Activated B cell treated with CpG ODN at 0.5 μM for 24 hours (primary cell): Measurements from ENCODE around the gene DIAPH3. TPM values are rescaled to one million over a fixed set of nuclear protein-coding genes. Genes with fewer than 3 reads are reported as not detected.

Experiments
- ATAC-seq: fragments of 200-7000 bp; cut with Tn5 transposase; one replicate; pipeline ENCODE4 v1.10.0; 2021; ENCODE audit warnings: low read depth, mild to moderate bottlenecking, moderate library complexity
- CTCF ChIA-PET: fragments of 350-600 bp; sonication (Branson Sonifier 250); formaldehyde crosslinking; loops from one replicate; lab custom pipeline; 2021; ENCODE audit warnings: antibody characterized with exemption; lab: Charles Lee
- POLR2A ChIA-PET: fragments of 350-600 bp; sonication (Branson Sonifier 250); formaldehyde crosslinking; loops from one replicate; lab custom pipeline; 2021; ENCODE audit warnings: antibody characterized with exemption; lab: Charles Lee
- DNase-seq: peaks from one replicate; pipeline ENCODE4 v3.0.0; 2022
- H3K27ac Mint-ChIP-seq: one replicate; pipeline ENCODE4 v1.8.0; 2020; ENCODE audit warnings: mixed read lengths
- H3K27me3 Mint-ChIP-seq: one replicate; pipeline ENCODE4 v1.8.0; 2021; ENCODE audit warnings: mixed read lengths
- H3K36me3 Mint-ChIP-seq: one replicate; pipeline ENCODE4 v1.8.0; 2021; ENCODE audit warnings: low read depth, mixed read lengths
- H3K4me1 Mint-ChIP-seq: one replicate; pipeline ENCODE4 v1.8.0; 2021; ENCODE audit warnings: mixed read lengths
- H3K4me3 Mint-ChIP-seq: one replicate; pipeline ENCODE4 v1.8.0; 2020; ENCODE audit warnings: mild to moderate bottlenecking, mixed read lengths
- H3K9me3 Mint-ChIP-seq: one replicate; pipeline ENCODE4 v1.8.0; 2020; ENCODE audit warnings: mixed read lengths
- CTCF ChIP-seq: fragments of 200-600 bp; IDR thresholded peaks from one replicate; pipeline ENCODE4 v1.8.0; 2022; ENCODE audit warnings: antibody characterized with exemption, mild to moderate bottlenecking
- intact Hi-C: fragments of 100-400 bp; cut with micrococcal nuclease; formaldehyde crosslinking; loops from one replicate; pipeline ENCODE4 v1.15.1; 2024
- total RNA-seq: library from RNA; stranded (reverse); gene quantifications from 2 replicates; pipeline ENCODE4 v1.2.3, GENCODE V29; 2022

The DIAPH3 gene
- total RNA-seq, 1 donor from 2014 or later: 0.38 TPM

- no peak for TF ChIP-seq CTCF
- CTCF ChIA-PET: no interaction called here
Measured at GRCh38 chr13:60020288-60020687, 143.4 kb downstream of the DIAPH3 start.

GRCh38 chr13:60019119-60019993 lies 144.4 kb downstream of the DIAPH3 start:
- POLR2A ChIA-PET: no interaction called here
- no peak for ATAC-seq
- Mint-ChIP-seq H3K4me1 (peaks cover 11% of the 10 kb centered on the region), H3K4me3 (no peak overlapping the region), H3K36me3 (no peaks in the 10 kb centered on the region), H3K9me3 (peaks cover 6% of the 10 kb centered on the region), H3K27ac (no peak overlapping the region), H3K27me3 (no peaks in the 10 kb centered on the region)
- TF ChIP-seq CTCF: no peak
- DNase-seq: no peak
- intact Hi-C loops: no loop called here
- CTCF ChIA-PET: no interaction called here

More at GRCh38 chr13:60020288-60020687, 143.4 kb downstream of the DIAPH3 start:
- POLR2A ChIA-PET: no interaction called here
- peaks cover 11% of the 10 kb centered on the region for H3K4me1 Mint-ChIP-seq
- no peaks in the 10 kb centered on the region for H3K36me3 Mint-ChIP-seq
- no peak overlapping the region for H3K27ac Mint-ChIP-seq
- H3K27me3 Mint-ChIP-seq: no peaks in the 10 kb centered on the region
- intact Hi-C loops: no loop called here
- no peak for DNase-seq
- H3K4me3 Mint-ChIP-seq: no peak overlapping the region
- no peak for ATAC-seq
- peaks cover 10% of the 10 kb centered on the region for H3K9me3 Mint-ChIP-seq

- H3K36me3 Mint-ChIP-seq: no peaks in the 10 kb centered on the region
- peaks cover 3% of the 10 kb centered on the region for H3K9me3 Mint-ChIP-seq
- TF ChIP-seq CTCF: no peak
- no peaks in the 10 kb centered on the region for H3K27me3 Mint-ChIP-seq
- H3K4me1 Mint-ChIP-seq: peaks cover 11% of the 10 kb centered on the region
- ATAC-seq (no peak), DNase-seq (no peak)
- POLR2A ChIA-PET: no interaction called here
- intact Hi-C loops: no loop called here
- no peak overlapping the region for H3K4me3 Mint-ChIP-seq
- CTCF ChIA-PET: no interaction called here
- no peak overlapping the region for H3K27ac Mint-ChIP-seq
Measured at GRCh38 chr13:60018536-60018935, 145.2 kb downstream of the DIAPH3 start.

- CTCF ChIA-PET: no interaction called here
Measured at GRCh38 chr13:60016229-60016628, 147.5 kb downstream of the DIAPH3 start.

More at GRCh38 chr13:60016229-60016628, 147.5 kb downstream of the DIAPH3 start:
- ATAC-seq (no peak), DNase-seq (no peak)
- Mint-ChIP-seq H3K36me3 (no peaks in the 10 kb centered on the region), H3K4me3 (no peak overlapping the region), H3K4me1 (peaks cover 11% of the 10 kb centered on the region), H3K27ac (no peak overlapping the region), H3K9me3 (peaks cover 3% of the 10 kb centered on the region), H3K27me3 (no peaks in the 10 kb centered on the region)
- TF ChIP-seq CTCF: no peak
- POLR2A ChIA-PET: no interaction called here
- intact Hi-C loops: no loop called here
